IMR-90 (cell line): Measurements from ENCODE around the gene CLCN6.

Source experiments
- CEBPB ChIP-seq: IDR thresholded peaks from 2 replicates; pipeline ENCODE4 v1.6.1; 2012; ENCODE audit warnings: low read depth, low read length, improper control_type of control experiment
- CHD1 ChIP-seq: IDR thresholded peaks from 2 replicates; pipeline ENCODE4 v1.6.1; 2012; ENCODE audit warnings: low read depth, low read length, improper control_type of control experiment
- FOS ChIP-seq: fragments of 150-350 bp; IDR thresholded peaks from 2 replicates; pipeline ENCODE4 v1.6.1; 2016; ENCODE audit warnings: low read depth, low read length
- MAFK ChIP-seq: IDR thresholded peaks from 2 replicates; pipeline ENCODE4 v1.6.1; 2012; ENCODE audit warnings: low read depth, low read length, improper control_type of control experiment
- MAZ ChIP-seq: IDR thresholded peaks from 2 replicates; pipeline ENCODE4 v1.6.1; 2012; ENCODE audit warnings: low read depth, mild to moderate bottlenecking, low read length, improper control_type of control experiment, moderate library complexity, borderline replicate concordance
- POLR2A ChIP-seq: IDR thresholded peaks from 2 replicates; pipeline ENCODE4 v1.6.1; 2012; ENCODE audit warnings: mild to moderate bottlenecking, low read depth, low read length
- RCOR1 ChIP-seq: IDR thresholded peaks from 2 replicates; pipeline ENCODE4 v1.6.1; 2012; ENCODE audit warnings: mild to moderate bottlenecking, low read length, improper control_type of control experiment; ENCODE audit not compliant: insufficient replicate concordance
- SMC3 ChIP-seq: fragments of 150-350 bp; IDR thresholded peaks from 2 replicates; pipeline ENCODE4 v1.6.1; 2016; ENCODE audit warnings: low read depth, mild to moderate bottlenecking, antibody characterized with exemption, low read length, moderate library complexity
- TF ChIP-seq, protein P1 (sequence below): conservative IDR thresholded peaks from 2 replicates; pipeline ENCODE4 v1.5.1; 2012; ENCODE audit warnings: mild to moderate bottlenecking, low read depth, low read length, improper control_type of control experiment

GRCh38 chr1:11817192-11817591, 11.2 kb downstream of the CLCN6 start:
- TF ChIP-seq, protein P1, sequence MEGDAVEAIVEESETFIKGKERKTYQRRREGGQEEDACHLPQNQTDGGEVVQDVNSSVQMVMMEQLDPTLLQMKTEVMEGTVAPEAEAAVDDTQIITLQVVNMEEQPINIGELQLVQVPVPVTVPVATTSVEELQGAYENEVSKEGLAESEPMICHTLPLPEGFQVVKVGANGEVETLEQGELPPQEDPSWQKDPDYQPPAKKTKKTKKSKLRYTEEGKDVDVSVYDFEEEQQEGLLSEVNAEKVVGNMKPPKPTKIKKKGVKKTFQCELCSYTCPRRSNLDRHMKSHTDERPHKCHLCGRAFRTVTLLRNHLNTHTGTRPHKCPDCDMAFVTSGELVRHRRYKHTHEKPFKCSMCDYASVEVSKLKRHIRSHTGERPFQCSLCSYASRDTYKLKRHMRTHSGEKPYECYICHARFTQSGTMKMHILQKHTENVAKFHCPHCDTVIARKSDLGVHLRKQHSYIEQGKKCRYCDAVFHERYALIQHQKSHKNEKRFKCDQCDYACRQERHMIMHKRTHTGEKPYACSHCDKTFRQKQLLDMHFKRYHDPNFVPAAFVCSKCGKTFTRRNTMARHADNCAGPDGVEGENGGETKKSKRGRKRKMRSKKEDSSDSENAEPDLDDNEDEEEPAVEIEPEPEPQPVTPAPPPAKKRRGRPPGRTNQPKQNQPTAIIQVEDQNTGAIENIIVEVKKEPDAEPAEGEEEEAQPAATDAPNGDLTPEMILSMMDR: no peak
- TF ChIP-seq CEBPB (no peak), POLR2A (no peak), FOS (no peak), CHD1 (no peak), MAFK (no peak), RCOR1 (no peak), MAZ (no peak), SMC3 (no peak)
